Measurements from ENCODE around the gene AARS1.
"Not testable (repeated sequence)": the region's sequence is repeated elsewhere in the genome, so short reads cannot be mapped to it uniquely, and the experiment has no call there.

AARS1 gene

GRCh38 chr16:70224645-70225044, 64.7 kb downstream of the AARS1 start:
- DNase-seq (ENCODE audit: low read depth) = not testable (repeated sequence)

GRCh38 chr16:70223971-70224513, 65.3 kb downstream of the AARS1 start:
- DNase-seq (ENCODE audit: low read depth) = not testable (repeated sequence)

DNA sequence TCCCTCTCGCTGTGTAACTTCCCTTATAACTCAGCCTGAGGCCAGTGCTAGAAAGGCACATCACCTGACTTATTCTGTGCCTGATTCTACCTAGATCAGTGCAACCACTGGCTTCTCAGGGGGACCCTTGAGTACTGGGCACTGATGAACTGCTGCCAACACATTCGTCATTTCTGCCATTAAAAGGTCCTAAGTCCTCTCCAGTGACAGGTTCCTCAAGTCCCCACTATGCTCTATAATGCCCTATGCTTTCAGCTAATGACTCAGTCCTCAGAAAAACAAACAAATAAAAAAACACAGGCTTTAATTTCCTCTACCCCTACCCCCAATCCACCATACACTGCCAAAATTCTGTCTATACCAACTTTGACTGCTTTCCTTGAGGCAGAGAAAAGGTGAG, 66.1 kb downstream of the AARS1 start:
- not testable (repeated sequence) for DNase-seq (ENCODE audit: low read depth)

DNA sequence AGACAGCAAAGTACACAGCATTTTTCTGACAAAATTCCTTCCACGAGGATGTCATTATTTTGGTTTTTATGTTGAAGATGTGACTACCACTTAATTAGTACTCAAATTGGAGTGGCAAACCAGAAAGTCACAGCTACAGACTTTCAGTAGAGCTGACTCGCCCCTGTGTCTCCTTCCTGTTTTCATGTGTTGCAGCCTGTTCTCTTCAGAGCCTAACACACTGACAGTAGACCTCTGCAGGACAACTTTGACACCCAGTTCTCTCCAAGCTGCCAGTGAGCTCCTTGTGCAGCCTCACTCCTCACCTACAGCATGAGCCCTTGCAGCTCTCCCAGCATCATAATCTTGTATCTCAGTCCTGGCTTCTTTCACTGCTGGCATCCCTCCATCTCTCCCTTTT, 66.7 kb downstream of the AARS1 start:
- not testable (repeated sequence) for DNase-seq (ENCODE audit: low read depth)

- not testable (repeated sequence) for DNase-seq (ENCODE audit: low read depth)
These were observed 70.7 kb downstream of the AARS1 start for GRCh38 chr16:70218586-70218985.

DNA sequence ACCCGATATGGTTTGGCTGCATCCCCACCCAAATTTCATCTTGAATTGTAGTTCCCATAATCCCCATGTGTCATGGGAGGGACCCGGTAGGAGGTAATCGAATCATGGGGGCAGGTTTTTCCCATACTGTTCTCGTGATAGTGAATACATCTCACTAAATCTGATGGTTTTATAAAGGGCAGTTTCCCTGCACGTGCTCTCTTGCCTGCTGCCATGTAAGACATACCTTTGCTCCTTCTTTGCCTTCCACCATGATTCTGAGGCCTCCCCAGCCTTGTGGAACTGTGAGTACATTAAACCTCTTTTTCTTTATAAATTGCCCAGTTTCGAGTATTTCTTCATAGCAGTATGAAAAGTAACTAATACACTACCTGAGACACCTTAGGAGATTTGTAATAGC, 82.9 kb downstream of the AARS1 start:
- DNase-seq (ENCODE audit: low read depth) = not testable (repeated sequence)

GRCh38 chr16:70204668-70205405, 84.5 kb downstream of the AARS1 start:
- DNase-seq (ENCODE audit: low read depth) = not testable (repeated sequence)

DNA sequence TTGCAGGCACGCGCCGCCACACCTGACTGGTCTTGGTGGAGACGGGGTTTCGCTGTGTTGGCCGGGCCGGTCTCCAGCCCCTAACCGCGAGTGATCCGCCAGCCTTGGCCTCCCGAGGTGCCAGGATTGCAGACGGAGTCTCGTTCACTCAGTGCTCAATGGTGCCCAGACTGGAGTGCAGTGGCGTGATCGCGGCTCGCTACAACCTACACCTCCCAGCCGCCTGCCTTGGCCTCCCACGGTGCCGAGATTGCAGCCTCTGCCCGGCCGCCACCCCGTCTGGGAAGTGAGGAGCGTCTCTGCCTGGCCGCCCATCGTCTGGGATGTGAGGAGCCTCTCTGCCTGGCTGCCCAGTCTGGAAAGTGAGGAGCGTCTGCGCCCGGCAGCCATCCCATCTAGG, 85.3 kb downstream of the AARS1 start:
- DNase-seq (ENCODE audit: low read depth) = not testable (repeated sequence)

- DNase-seq (ENCODE audit: low read depth) = not testable (repeated sequence)
These were observed 85.8 kb downstream of the AARS1 start for GRCh38 chr16:70203508-70203907.
